Tibial artery (tissue), 4 donors: ENCODE data around the gene PLP2.

Source experiments
- DNase-seq, 2 donors: peaks; one replicate each; pipeline ENCODE4 v3.0.0-alpha.2; 2019
- H3K27ac ChIP-seq, 2 donors: fragments of 200-600 bp; sonication (generic) in 1 of 2; 1 replicate in 1 of 2; 2 replicates in 1 of 2; pipeline ENCODE4 v1.5.1; 2018 to 2019; ENCODE audit warnings: mild to moderate bottlenecking in 1 of 2
- H3K27me3 ChIP-seq, 2 donors: fragments of 200-600 bp; sonication (generic) in 1 of 2; one replicate each; pipeline versions ENCODE4 v1.5.1 to v1.6.0; 2016 to 2019
- H3K36me3 ChIP-seq, 3 donors: fragments of 200-600 bp; sonication (generic) in 2 of 3; one replicate each; pipeline ENCODE4 v1.5.1; 2016 to 2019; ENCODE audit warnings: mild to moderate bottlenecking in 2 of 3
- H3K4me1 ChIP-seq, 4 donors: fragments of 200-600 bp; sonication (generic) in 2 of 4; 1 replicate in 3 of 4; 2 replicates in 1 of 4; pipeline ENCODE4 v1.5.1; 2016 to 2019
- H3K4me3 ChIP-seq, 2 donors: fragments of 200-600 bp; sonication (generic) in 1 of 2; 1 replicate in 1 of 2; 2 replicates in 1 of 2; pipeline ENCODE4 v1.5.1; 2018 to 2019; ENCODE audit warnings: mild to moderate bottlenecking in 2 of 2
- H3K9me3 ChIP-seq, 3 donors: fragments of 200-600 bp; sonication (generic) in 1 of 3; one replicate each; pipeline ENCODE4 v1.5.1; 2016 to 2019
- intact Hi-C: fragments of 100-400 bp; cut with DNase I; formaldehyde crosslinking; loops from one replicate; pipeline ENCODE4 v1.15.0; 2023; ENCODE audit warnings: low total_unique reads
- TF ChIP-seq, protein P1 (sequence below), 2 experiments: fragments of 200-600 bp in 1 of 2; fragments of 450-650 bp in 1 of 2; IDR thresholded peaks; one replicate each; pipeline ENCODE4 v1.5.1; 2017 to 2019; ENCODE audit warnings: antibody characterized with exemption in 2 of 2, mild to moderate bottlenecking in 1 of 2, moderate library complexity in 1 of 2

The PLP2 gene

DNA sequence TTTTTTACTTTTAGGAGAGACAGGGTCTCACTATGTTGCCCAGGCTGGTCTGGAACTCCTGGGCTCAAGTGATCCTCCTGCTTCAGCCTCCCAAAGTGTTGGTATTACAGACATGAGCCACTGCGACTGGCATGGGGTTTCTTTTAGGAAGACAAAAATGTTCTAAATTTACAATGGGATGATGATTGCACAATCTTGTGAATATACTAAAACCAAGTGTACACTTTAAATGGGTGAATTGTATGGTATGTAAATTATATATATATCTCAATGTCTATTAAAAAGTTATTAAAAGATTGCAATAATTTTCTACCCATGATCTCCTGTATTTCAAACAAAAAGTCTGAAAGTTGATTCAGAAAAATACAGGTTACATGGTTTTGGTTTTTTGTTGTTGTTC lies 18.2 kb upstream of the PLP2 start:
- Histone ChIP-seq H3K4me3 (no peak overlapping the region), H3K4me1 (peaks cover 0 to 4% (median 0%) of the 10 kb centered on the region in 4 donors), H3K9me3 (no peaks in the 10 kb centered on the region), H3K36me3 (no peaks in the 10 kb centered on the region), H3K27ac (no peak overlapping the region), H3K27me3 (no peaks in the 10 kb centered on the region)
- no peak for DNase-seq
- intact Hi-C loops: no loop called here
- TF ChIP-seq, protein P1, sequence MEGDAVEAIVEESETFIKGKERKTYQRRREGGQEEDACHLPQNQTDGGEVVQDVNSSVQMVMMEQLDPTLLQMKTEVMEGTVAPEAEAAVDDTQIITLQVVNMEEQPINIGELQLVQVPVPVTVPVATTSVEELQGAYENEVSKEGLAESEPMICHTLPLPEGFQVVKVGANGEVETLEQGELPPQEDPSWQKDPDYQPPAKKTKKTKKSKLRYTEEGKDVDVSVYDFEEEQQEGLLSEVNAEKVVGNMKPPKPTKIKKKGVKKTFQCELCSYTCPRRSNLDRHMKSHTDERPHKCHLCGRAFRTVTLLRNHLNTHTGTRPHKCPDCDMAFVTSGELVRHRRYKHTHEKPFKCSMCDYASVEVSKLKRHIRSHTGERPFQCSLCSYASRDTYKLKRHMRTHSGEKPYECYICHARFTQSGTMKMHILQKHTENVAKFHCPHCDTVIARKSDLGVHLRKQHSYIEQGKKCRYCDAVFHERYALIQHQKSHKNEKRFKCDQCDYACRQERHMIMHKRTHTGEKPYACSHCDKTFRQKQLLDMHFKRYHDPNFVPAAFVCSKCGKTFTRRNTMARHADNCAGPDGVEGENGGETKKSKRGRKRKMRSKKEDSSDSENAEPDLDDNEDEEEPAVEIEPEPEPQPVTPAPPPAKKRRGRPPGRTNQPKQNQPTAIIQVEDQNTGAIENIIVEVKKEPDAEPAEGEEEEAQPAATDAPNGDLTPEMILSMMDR (IDR thresholded peaks at IDR 0.05): no peak

- Histone ChIP-seq H3K36me3 (no peaks in the 10 kb centered on the region), H3K27me3 (no peaks in the 10 kb centered on the region), H3K4me3 (peak overlapping the region; percentile 57 to 60), H3K9me3 (no peaks in the 10 kb centered on the region), H3K27ac (peak overlapping the region; percentile 92 to 97), H3K4me1 (peaks cover 0 to 4% (median 0%) of the 10 kb centered on the region in 4 donors)
- intact Hi-C loops: no loop called here
- peak in 1 of 2 donors; percentile 38 for DNase-seq
- TF ChIP-seq, protein P1 (IDR thresholded peaks at IDR 0.05): no peak
These were observed 16.3 kb upstream of the PLP2 start for GRCh38 chrX:49155243-49155899.

- TF ChIP-seq, protein P1 (IDR thresholded peaks at IDR 0.05): peak; percentile 63 to 67
- Histone ChIP-seq H3K36me3 (no peaks in the 10 kb centered on the region), H3K4me1 (peaks cover 0 to 4% (median 0%) of the 10 kb centered on the region in 4 donors), H3K27ac (peak overlapping the region; percentile 92 to 97), H3K4me3 (peak overlapping the region; percentile 57 to 60), H3K27me3 (no peaks in the 10 kb centered on the region), H3K9me3 (no peaks in the 10 kb centered on the region)
- intact Hi-C loops: no loop called here
- DNase-seq: peak; percentile 92 to 95
These were observed 15.5 kb upstream of the PLP2 start for GRCh38 chrX:49155900-49156837.

GRCh38 chrX:49157194-49157593 lies 14.5 kb upstream of the PLP2 start:
- no peaks in the 10 kb centered on the region for H3K9me3 ChIP-seq
- no peak overlapping the region for H3K27ac ChIP-seq
- TF ChIP-seq, protein P1 (IDR thresholded peaks at IDR 0.05): no peak
- H3K27me3 ChIP-seq: no peaks in the 10 kb centered on the region
- no peaks in the 10 kb centered on the region for H3K36me3 ChIP-seq
- DNase-seq: no peak
- peaks cover 0 to 4% (median 0%) of the 10 kb centered on the region in 4 donors for H3K4me1 ChIP-seq
- H3K4me3 ChIP-seq: no peak overlapping the region
- intact Hi-C loops: no loop called here

DNA sequence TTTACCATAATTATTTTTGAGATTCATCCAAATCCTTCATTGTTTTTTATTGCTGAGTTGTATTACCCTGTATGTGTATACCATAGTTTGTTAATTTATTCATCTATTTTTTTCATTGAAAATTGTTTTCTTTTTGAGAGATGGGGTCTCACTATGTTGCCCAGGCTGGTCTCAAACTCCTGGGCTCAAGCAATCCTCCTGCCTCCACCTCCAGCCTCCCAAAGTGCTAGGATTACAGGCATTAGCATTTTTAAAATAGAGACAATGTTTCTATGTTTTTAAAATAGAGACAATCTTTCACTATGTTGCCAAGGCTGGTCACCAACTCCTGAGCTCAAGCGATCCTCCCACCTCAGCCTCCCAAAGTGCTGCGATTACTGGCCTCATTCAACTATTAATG lies 10.8 kb upstream of the PLP2 start:
- Histone ChIP-seq H3K4me3 (no peak overlapping the region), H3K27me3 (no peaks in the 10 kb centered on the region), H3K27ac (no peak overlapping the region), H3K9me3 (no peaks in the 10 kb centered on the region), H3K36me3 (no peaks in the 10 kb centered on the region), H3K4me1 (peaks cover 0 to 15% (median 6%) of the 10 kb centered on the region in 4 donors)
- no peak for DNase-seq
- TF ChIP-seq, protein P1 (IDR thresholded peaks at IDR 0.05): no peak
- intact Hi-C loops: loop anchor here (5.0 kb wide), 1 partner anchor 791 kb away; no protein-coding TSS in a partner anchor
